Posterior vena cava (tissue), 2 donors: ENCODE measurements around the gene SRP9. TPM values are rescaled to one million over a fixed set of nuclear protein-coding genes. Genes with fewer than 3 reads are reported as not detected.
"Not testable (repeated sequence)": the region's sequence is repeated elsewhere in the genome, so short reads cannot be mapped to it uniquely, and the experiment has no call there.

Source experiments
- DNase-seq: peaks from one replicate; pipeline ENCODE4 v3.0.0-alpha.2; 2020; ENCODE audit warnings: low spot score
- intact Hi-C, 2 donors: fragments of 100-400 bp; cut with DNase I; formaldehyde crosslinking; loops; one replicate each; pipeline versions ENCODE4 v1.14.1 to v1.14.2; 2022 to 2023
- total RNA-seq, 2 donors: library from RNA; stranded (reverse); fragmentation: NEBNext Ultra II Directional; extraction: Animal tissue kit (Norgen Biotek cat#: 25700); gene quantifications; one replicate each; pipeline ENCODE4 v1.2.1, GENCODE V29; 2021
- donor health status: DM: yes; HTN: yes; CAD: no.
- donor health status: DM: yes; HTN: yes; CAD: no.

SRP9 gene
- total RNA-seq, 2 donors from 2014 or later: 167 to 207 TPM

DNA sequence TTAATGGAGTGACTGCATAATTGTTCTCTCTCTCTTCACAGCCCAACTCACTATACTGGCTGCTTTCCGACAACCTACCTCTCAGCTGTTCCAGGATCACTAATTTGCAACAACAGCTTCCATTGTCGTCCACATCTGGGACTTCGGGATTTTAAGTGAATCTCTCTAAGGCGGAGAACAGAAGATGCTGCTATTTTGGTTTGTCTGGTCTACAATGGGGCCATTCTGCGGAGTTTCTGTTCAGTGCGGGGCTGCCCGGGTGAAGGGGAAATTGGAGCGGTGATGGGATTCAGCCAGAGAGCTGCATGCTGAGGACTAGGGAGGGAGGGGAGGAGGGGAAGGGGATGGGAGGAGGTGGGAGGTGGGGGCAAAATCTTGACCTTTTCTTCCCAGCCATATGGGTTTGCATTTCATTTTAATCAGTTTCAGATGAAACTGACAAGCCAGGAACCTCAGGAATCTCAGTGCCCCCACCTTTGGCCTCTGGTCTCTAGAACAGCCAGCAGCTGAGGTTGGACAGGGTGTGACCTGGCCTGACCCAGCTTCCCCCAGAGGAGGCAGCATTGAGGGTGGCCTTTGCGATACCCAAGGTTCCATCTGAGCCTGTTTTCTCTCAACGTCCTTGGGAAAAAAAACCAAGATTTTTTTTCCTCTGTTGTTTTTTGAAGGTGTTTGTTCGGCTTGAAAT is 6.9 kb upstream of the SRP9 start:
- intact Hi-C loops: loop anchor here (5.0 to 10.0 kb wide), 6 partner anchors 77 to 293 kb away; no protein-coding TSS in a partner anchor
- DNase-seq: no peak

DNA sequence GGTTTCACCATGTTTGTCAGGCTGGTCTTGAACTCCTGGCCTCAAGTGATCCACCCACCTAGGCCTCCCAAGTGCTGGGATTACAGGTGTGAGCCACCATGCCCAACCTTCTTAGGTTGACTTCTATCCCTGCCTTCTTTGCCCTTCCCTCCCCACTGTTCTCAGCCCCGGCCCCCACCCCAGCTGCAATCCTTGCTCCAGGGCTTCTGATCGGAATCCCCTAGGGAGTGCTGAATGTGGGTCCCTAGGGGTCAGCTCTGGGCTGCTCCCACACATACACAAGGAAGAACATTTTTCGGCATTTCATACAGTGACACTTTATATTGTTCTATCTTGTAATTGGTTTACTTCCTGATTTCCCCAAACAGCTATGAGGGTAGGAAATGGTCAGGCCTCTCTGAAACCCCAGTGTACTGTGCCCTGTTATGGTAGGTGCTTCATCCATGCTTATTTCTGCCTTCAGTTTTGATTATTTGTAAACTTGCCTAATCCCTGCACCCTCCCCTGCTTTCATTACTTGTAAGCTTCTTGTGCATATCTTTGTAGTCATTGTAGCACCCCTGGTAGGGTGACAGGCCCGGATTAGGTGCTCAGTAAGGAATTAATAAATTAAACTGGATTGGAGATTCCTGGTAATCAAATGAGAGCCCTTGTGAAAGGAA is 5.8 kb upstream of the SRP9 start:
- no peak for DNase-seq
- intact Hi-C loops: loop anchor here (2.0 to 10.0 kb wide), 7 partner anchors 76 to 294 kb away; no protein-coding TSS in a partner anchor

DNA sequence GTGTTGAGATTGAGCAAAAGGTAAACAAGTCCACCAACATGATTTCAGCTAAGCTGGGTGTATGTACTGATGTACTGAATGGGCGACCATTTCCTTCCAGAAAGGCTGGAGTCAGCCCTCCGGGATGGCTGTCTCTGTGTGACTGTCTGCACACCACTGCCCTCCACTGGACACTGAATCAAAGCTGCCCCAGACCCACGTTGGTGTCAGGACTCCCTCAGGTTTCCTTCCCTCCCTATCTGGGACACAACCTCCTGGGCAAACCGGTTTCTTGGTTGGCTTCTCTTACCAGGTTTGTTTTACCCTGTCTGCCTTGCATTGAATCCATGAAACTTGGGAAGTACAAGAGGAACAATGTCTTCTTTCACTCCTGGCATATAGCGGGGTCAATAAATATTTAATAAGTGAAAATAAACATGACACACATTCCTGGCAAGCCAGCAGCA is 5.3 kb upstream of the SRP9 start:
- DNase-seq: peak; percentile 90
- intact Hi-C loops: loop anchor here (2.0 to 10.0 kb wide), 7 partner anchors 75 to 295 kb away; no protein-coding TSS in a partner anchor

DNA sequence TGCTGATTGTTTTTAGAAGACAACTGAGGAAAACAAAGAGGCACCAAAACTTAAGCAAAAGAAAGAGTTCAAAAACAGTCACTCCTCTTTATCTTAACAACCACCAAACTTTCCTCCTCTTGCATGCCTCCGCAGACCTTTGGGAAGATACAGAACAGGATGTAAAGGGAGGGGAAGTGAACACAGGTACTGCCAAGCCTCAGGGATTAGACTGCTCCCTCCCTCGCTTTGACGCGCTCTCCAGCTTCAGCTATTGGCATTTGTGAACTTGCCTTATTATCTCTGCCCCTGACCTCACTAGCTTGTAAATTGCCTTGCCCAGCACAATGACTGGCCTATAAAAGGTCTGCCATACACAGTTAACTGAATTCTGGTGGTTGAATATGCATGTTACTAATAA is 4.8 kb upstream of the SRP9 start:
- DNase-seq: no peak
- intact Hi-C loops: loop anchor here (2.0 to 10.0 kb wide), 7 partner anchors 74 to 296 kb away; no protein-coding TSS in a partner anchor

DNA sequence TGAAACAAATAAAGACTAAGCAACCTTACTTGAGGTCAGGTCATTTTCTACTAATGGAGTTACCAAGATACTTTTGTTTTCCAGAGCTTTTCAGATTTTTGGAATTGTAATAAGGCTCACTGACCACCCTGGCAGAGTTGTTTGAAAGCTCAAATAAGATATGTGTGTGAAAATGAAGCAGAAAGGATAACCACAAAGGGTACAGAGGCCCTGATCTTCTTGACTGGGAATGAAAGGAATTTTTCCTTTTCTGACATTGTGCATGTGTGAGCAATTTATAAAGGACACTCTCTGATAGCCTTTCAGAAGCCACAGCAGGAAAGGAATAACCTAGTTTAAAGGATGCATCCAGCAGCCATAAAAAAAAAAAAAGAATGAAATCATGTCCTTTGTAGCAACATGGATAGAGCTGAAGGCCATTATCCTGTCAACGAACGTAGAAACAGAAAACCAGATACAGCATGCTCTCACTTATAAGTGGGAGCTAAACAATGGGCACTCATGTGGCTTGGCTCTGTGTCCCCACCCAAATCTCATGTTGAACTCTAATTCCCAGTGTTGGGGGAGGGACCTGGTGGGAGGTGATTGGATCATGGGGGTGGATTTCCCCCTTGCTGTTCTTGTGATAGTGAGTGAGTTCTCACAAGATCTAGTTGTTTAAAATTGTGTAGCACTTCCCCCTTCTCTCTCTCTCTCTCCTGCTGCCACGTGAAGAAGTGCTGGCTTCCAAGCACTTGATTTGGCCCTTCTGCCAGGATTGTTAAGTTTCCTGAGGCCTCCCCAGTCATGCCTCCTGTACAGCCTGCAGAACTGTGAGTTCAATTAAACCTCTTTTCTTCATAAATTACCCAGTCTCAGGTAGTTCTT is 3.1 kb upstream of the SRP9 start:
- no peak for DNase-seq
- intact Hi-C loops: loop anchor here (5.0 to 10.0 kb wide), 6 partner anchors 73 to 297 kb away; no protein-coding TSS in a partner anchor

DNA sequence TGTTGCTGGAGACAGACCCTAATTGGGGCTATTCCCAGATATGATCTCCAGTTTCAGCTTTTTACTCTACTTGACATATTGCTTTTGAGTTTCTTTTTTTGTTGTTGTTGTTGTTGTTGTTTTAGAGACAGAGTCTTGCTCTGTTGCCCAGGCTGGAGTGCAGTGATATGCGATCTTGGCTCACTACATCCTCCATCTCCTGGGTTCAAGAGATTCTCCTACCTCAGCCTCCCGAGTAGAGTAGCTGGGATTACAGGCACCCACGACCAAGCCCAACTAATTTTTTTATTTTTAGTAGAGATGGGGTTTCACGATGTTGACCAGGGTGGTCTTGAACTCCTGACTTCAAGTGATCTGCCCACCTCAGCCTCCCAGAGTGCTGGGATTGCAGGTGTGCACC is 1.3 kb upstream of the SRP9 start:
- no peak for DNase-seq
- intact Hi-C loops: loop anchor here in 1 of 2 donors (10.0 kb wide), 3 partner anchors 139 to 221 kb away; no protein-coding TSS in a partner anchor

DNA sequence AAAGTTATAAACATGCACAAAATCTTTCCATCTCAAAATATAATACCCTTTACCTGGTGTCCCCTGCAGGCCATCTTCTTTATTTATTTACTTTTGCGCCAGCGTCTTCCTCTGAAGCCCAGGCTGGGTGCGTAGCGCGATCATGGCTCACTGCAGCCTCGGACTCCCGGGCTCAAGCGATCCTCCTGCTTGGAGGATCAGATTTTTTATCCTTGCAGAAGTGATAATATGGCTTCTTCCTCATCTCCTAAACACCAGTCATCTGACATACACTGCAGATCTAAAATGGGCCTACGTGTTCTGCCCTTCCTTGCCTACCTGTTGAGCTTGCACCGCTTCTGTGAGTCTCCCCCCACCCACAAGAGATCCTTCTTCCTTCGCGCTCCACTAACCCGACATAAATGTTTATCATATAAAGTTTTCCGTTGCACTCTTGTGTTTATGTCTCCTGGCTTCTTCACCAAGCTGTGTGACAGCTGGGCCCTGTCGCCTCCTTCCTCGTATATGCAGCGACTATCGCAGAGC is 506 bp upstream of the SRP9 start:
- DNase-seq: no peak

DNA sequence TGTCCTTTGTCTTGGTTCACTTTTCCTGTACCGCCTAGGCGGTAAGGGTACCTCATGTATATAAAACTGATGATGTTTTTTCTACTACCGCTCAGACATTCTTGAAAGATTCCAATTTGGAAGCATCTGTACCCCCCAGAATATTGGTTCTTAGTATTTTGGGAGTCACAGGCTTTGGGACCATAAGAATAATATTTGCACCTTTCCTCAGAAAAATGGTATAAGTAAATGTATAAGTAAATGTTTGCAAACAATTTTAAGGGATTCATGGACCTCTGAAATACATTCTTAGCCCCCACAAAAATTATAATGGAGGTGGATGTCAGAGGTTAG is 677 bp downstream of the SRP9 start:
- DNase-seq: no peak
- intact Hi-C loops: loop anchor here in 1 of 2 donors (2.0 to 10.0 kb wide), 4 partner anchors 66 to 224 kb away; no protein-coding TSS in a partner anchor

More for the DNA sequence above, 506 bp upstream of the SRP9 start:
- intact Hi-C loops: loop anchor here in 1 of 2 donors (10.0 kb wide), 3 partner anchors 138 to 222 kb away; no protein-coding TSS in a partner anchor

DNA sequence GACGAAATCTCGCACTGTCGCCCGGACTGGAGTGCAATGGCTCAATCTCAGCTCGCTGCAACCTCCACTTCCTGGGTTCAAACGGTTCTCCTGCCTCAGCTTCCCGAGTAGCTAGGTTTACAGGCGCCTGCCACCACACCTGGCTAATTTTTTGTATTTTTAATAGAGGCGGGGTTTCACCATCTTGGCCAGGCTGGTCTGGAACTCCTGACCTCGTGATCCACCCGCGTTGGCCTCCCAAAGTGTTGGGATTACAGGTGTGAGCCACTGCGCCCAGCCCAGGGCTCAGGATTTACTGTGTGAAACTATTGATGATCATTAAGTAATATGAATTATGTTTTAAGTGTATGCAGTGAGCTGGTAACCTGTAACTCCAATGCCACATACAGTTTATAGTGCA is 1.5 kb downstream of the SRP9 start:
- not testable (repeated sequence) for DNase-seq
- intact Hi-C loops: loop anchor here in 1 of 2 donors (2.0 to 10.0 kb wide), 4 partner anchors 66 to 224 kb away; no protein-coding TSS in a partner anchor

DNA sequence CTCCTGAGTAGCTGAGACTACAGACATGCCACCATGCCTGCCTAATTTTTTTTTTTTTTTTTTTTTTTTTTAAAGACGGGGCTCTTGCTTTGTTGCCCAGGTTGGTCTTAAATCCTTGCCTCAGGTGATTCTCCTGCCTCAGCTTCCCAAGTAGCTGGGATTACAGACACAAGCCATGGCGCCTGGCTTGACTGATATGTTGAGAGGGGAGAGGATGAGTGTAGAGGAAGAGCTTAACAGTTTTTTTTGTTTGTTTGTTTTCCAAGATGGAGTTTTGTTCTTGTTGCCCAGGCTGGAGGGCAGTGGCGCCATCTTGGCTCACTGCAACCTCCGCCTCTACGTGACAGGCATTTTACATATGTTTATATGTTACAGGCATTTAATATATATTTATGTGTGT is 2.5 kb downstream of the SRP9 start:
- DNase-seq: no peak
- intact Hi-C loops: no loop called here

DNA sequence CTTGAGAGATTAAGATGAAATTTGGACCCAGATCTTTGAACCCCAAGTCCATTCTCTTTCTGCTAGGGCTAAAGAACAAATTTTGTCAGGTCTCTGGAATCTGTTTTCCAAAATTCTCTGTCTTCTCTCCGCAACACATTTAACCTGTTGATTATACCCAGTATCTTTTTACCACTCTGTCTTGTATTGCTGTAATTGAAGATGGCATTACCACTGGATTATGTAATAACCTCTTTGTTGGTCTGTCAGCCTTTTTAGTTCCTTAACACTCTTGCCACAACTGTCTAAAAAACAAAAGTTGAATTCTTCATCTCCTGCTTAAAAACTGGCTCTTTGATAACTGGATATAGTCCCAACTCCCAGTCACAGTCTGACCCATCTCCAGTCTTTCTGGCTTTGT is 3.0 kb downstream of the SRP9 start:
- DNase-seq: no peak
- intact Hi-C loops: no loop called here

DNA sequence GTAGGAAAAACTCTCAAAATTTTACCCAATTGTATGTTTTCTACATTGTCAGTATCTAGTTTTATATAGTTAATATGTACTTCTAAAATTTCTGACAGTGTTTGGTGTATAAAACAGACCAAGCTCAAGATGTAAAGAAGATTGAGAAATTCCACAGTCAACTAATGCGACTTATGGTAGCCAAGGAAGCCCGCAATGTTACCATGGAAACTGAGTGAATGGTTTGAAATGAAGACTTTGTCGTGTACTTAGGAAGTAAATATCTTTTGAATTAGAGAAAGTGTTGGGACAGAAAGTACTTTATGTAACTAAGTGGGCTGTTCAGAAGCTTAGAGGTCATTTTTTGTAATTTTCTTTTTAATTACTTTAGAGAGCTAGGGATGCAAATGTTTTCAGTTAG is 11.5 kb downstream of the SRP9 start:
- DNase-seq, intact Hi-C loops: not testable (repeated sequence)

DNA sequence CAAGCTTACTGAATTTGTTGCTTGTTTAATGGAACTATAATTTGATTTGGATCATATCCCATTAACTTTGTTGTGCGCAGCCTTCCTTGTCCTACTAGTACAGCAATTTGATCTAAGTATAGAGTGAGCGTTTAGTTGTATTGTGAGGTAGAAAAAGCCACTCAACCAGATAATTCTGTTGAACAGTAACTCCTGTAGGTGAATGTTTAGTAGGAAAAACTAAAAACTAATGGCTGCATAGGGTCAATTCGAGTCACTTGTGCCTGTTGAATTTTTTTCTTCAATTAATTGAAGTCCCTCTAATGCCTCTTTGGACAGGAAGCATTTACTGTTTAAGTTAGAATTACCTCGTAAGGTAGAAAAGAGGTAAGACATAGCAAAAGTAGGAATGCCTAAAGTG is 17.3 kb downstream of the SRP9 start:
- intact Hi-C loops: no loop called here
- DNase-seq: no peak

DNA sequence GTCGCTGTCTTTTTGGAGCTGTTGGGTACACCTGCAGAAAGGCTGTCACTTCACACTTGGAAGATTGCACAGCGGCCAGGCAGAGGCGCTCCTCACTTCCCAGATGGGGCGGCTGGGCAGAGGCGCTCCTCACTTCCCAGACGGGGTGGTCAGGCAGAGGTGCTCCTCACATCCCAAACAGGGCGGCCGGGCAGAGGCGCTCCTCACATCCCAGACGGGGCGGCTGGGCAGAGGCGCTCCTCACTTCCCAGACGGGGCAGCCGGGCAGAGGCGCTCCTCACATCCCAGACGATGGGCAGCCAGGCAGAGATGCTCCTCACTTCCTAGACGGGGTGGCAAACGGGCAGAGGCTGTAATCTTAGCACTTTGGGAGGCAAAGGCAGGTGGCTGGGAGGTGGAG is 18.5 kb downstream of the SRP9 start:
- intact Hi-C loops: not testable (repeated sequence)

DNA sequence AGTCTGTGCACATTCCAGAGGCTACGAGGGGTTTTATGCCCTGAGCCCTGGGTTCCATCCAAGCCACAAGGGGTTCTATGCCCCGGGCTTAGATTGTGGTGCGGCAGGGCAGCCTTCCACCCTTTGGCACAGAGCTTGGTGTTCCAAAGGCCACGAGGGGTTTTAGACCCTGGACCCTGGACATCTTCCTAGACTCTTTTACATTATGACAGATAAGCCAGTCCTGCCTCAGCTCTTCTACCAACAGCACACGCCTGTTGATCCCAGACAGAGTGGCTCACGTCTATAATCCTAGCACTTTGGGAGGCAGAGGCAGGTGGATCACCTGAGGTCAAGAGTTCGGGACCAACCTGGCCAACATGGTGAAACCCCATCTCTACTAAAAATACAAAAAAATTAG is 23.5 kb downstream of the SRP9 start:
- intact Hi-C loops, DNase-seq: not testable (repeated sequence)

More for the DNA sequence above, 18.5 kb downstream of the SRP9 start:
- DNase-seq: not testable (repeated sequence)

DNA sequence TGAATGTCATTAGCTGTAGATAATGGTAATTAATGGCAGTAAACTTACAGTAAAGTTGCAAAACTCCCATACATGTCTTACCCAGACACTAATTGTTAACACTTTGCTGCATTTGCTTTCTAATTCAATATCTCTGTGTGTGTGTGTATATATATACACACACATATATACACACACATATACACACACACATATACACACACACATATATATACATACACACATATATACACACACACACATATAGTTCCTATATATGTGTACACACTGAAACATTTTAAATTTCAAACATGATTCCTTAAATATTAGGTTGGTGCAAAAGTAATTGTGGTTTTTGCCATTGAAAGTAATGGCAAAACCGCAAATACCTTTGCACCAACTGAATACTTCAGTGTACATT is 28.6 kb downstream of the SRP9 start:
- DNase-seq: no peak
- intact Hi-C loops: no loop called here

DNA sequence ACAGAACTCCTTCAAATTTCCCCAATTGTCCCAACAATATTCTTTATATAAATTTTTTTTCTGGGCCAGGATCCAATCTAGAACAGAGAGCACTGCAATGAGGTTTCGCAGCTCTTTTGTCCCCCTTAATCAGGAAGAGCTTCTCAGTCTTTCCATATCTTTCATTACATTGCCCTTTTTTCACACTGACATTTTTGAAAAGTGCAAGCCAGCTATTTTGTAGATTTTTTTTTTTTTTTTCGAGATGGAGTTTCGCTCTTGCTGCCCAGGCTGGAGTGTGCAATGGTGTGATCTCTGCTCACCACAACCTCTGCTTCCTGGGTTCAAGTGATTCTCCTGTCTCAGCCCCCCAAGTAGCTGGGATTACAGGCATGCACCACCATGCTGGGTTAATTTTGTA is 29.1 kb downstream of the SRP9 start:
- DNase-seq, intact Hi-C loops: not testable (repeated sequence)

DNA sequence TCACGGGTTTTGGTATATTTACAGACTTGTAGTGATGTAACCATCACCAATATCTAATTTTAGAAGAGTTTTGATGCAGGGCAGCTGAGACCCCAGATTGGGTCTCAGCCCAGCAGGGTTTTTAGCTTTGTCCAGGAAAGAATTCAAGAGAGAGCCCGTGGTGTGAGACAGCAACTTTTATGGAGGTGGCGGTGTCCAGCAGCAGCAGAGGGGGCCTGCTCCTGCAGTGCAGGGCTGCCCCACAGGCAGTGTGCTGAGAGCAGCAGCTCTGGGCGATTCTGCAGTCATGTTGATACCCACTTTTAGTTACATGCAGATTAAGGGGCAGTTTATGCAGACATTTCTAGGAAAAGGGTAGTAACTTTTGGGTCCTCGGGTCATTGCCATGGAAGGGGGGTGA is 30.5 kb downstream of the SRP9 start:
- intact Hi-C loops: no loop called here
- DNase-seq: no peak
